Memory B cell (primary cell): ENCODE results near the gene LPIN1.
"Not testable (repeated sequence)": the region's sequence is repeated elsewhere in the genome, so short reads cannot be mapped to it uniquely, and the experiment has no call there.

Experiments
- ATAC-seq: fragments of 150-1000 bp; cut with Tn5 transposase; 2 replicates; pipeline ENCODE4 v1.10.0; 2021; ENCODE audit warnings: low read depth, mild to moderate bottlenecking, moderate library complexity
- DNase-seq, 2 donors: peaks; one replicate each; pipeline ENCODE4 v3.0.0; 2022; ENCODE audit warnings: low spot score in 2 of 2
- H3K27ac Mint-ChIP-seq: one replicate; pipeline ENCODE4 v1.8.0; 2022; ENCODE audit warnings: mild to moderate bottlenecking, moderate library complexity, mixed read lengths
- H3K27me3 Mint-ChIP-seq: one replicate; pipeline ENCODE4 v1.8.0; 2022; ENCODE audit warnings: mixed read lengths
- H3K36me3 Mint-ChIP-seq: one replicate; pipeline ENCODE4 v1.8.0; 2022; ENCODE audit warnings: mild to moderate bottlenecking, mixed read lengths
- H3K4me1 Mint-ChIP-seq: one replicate; pipeline ENCODE4 v1.8.0; 2022; ENCODE audit warnings: mixed read lengths
- H3K4me3 Mint-ChIP-seq: one replicate; pipeline ENCODE4 v1.8.0; 2022; ENCODE audit warnings: mild to moderate bottlenecking, moderate library complexity, mixed read lengths
- H3K9me3 Mint-ChIP-seq: one replicate; pipeline ENCODE4 v1.8.0; 2022; ENCODE audit warnings: mixed read lengths

LPIN1 gene

GRCh38 chr2:11753886-11754699 is 7.7 kb downstream of the LPIN1 start:
- DNase-seq, result peak in 1 of 2 donors; percentile 55
- peak overlapping the region; percentile 88 for H3K27ac Mint-ChIP-seq
- no peaks in the 10 kb centered on the region for H3K9me3 Mint-ChIP-seq
- H3K27me3 Mint-ChIP-seq, result no peaks in the 10 kb centered on the region
- peak; percentile 36 for ATAC-seq
- peaks cover 54% of the 10 kb centered on the region for H3K4me1 Mint-ChIP-seq
- H3K4me3 Mint-ChIP-seq, result peak overlapping the region; percentile 78
- peaks cover 2% of the 10 kb centered on the region for H3K36me3 Mint-ChIP-seq

- no peak for ATAC-seq
- no peak overlapping the region for H3K4me3 Mint-ChIP-seq
- H3K27ac Mint-ChIP-seq, result peak overlapping the region; percentile 88
- H3K36me3 Mint-ChIP-seq, result peaks cover 2% of the 10 kb centered on the region
- peaks cover 49% of the 10 kb centered on the region for H3K4me1 Mint-ChIP-seq
- DNase-seq, result no peak
- H3K9me3 Mint-ChIP-seq, result no peaks in the 10 kb centered on the region
- H3K27me3 Mint-ChIP-seq, result no peaks in the 10 kb centered on the region
Observed at GRCh38 chr2:11754700-11755015, 8.2 kb downstream of the LPIN1 start.

GRCh38 chr2:11757101-11757500 is 10.7 kb downstream of the LPIN1 start:
- no peak for ATAC-seq
- H3K27me3 Mint-ChIP-seq, result no peaks in the 10 kb centered on the region
- H3K4me3 Mint-ChIP-seq, result no peak overlapping the region
- no peaks in the 10 kb centered on the region for H3K9me3 Mint-ChIP-seq
- H3K4me1 Mint-ChIP-seq, result peaks cover 43% of the 10 kb centered on the region
- no peak for DNase-seq
- no peak overlapping the region for H3K27ac Mint-ChIP-seq
- H3K36me3 Mint-ChIP-seq, result peaks cover 2% of the 10 kb centered on the region

GRCh38 chr2:11758187-11758586 is 11.8 kb downstream of the LPIN1 start:
- no peak for DNase-seq
- Mint-ChIP-seq H3K27ac (no peak overlapping the region), H3K4me3 (no peak overlapping the region)

GRCh38 chr2:11758647-11759046 is 12.2 kb downstream of the LPIN1 start:
- Mint-ChIP-seq H3K36me3 (peaks cover 7% of the 10 kb centered on the region), H3K4me3 (no peak overlapping the region), H3K4me1 (peaks cover 45% of the 10 kb centered on the region), H3K27me3 (no peaks in the 10 kb centered on the region), H3K27ac (no peak overlapping the region), H3K9me3 (no peaks in the 10 kb centered on the region)
- no peak for ATAC-seq
- no peak for DNase-seq

More at GRCh38 chr2:11758187-11758586, 11.8 kb downstream of the LPIN1 start:
- H3K36me3 Mint-ChIP-seq, result peaks cover 6% of the 10 kb centered on the region
- no peaks in the 10 kb centered on the region for H3K9me3 Mint-ChIP-seq
- no peaks in the 10 kb centered on the region for H3K27me3 Mint-ChIP-seq
- no peak for ATAC-seq
- peaks cover 45% of the 10 kb centered on the region for H3K4me1 Mint-ChIP-seq

- not testable (repeated sequence) for ATAC-seq, DNase-seq
Observed at GRCh38 chr2:11759182-11759975, 12.9 kb downstream of the LPIN1 start.

GRCh38 chr2:11761259-11761658 is 14.8 kb downstream of the LPIN1 start:
- H3K4me3 Mint-ChIP-seq, result no peak overlapping the region
- H3K27ac Mint-ChIP-seq, result no peak overlapping the region
- H3K4me1 Mint-ChIP-seq, result peaks cover 31% of the 10 kb centered on the region
- H3K9me3 Mint-ChIP-seq, result no peaks in the 10 kb centered on the region
- no peaks in the 10 kb centered on the region for H3K27me3 Mint-ChIP-seq
- H3K36me3 Mint-ChIP-seq, result peaks cover 21% of the 10 kb centered on the region
- ATAC-seq (no peak), DNase-seq (no peak)

More at GRCh38 chr2:11759182-11759975, 12.9 kb downstream of the LPIN1 start:
- H3K36me3 Mint-ChIP-seq, H3K9me3 Mint-ChIP-seq, H3K27me3 Mint-ChIP-seq, H3K27ac Mint-ChIP-seq, H3K4me3 Mint-ChIP-seq: not testable (repeated sequence)
- peaks cover 39% of the 10 kb centered on the region for H3K4me1 Mint-ChIP-seq

- H3K36me3 Mint-ChIP-seq, result peaks cover 26% of the 10 kb centered on the region
- no peak overlapping the region for H3K27ac Mint-ChIP-seq
Observed at GRCh38 chr2:11762031-11762430, 15.6 kb downstream of the LPIN1 start.

GRCh38 chr2:11762799-11763461 is 16.5 kb downstream of the LPIN1 start:
- DNase-seq, result no peak
- peaks cover 23% of the 10 kb centered on the region for H3K4me1 Mint-ChIP-seq
- no peaks in the 10 kb centered on the region for H3K9me3 Mint-ChIP-seq
- no peaks in the 10 kb centered on the region for H3K27me3 Mint-ChIP-seq
- H3K27ac Mint-ChIP-seq, result no peak overlapping the region
- no peak for ATAC-seq
- H3K4me3 Mint-ChIP-seq, result no peak overlapping the region
- H3K36me3 Mint-ChIP-seq, result peaks cover 32% of the 10 kb centered on the region

More at GRCh38 chr2:11762031-11762430, 15.6 kb downstream of the LPIN1 start:
- Mint-ChIP-seq H3K4me1 (peaks cover 29% of the 10 kb centered on the region), H3K27me3 (no peaks in the 10 kb centered on the region), H3K9me3 (no peaks in the 10 kb centered on the region), H3K4me3 (no peak overlapping the region)
- ATAC-seq (no peak), DNase-seq (no peak)

- Mint-ChIP-seq H3K4me1 (peaks cover 18% of the 10 kb centered on the region), H3K27ac (no peak overlapping the region), H3K9me3 (no peaks in the 10 kb centered on the region), H3K36me3 (peaks cover 35% of the 10 kb centered on the region), H3K27me3 (no peaks in the 10 kb centered on the region), H3K4me3 (no peak overlapping the region)
- no peak for ATAC-seq
- no peak for DNase-seq
Observed at GRCh38 chr2:11764359-11764758, 17.9 kb downstream of the LPIN1 start.

- no peaks in the 10 kb centered on the region for H3K27me3 Mint-ChIP-seq
- H3K4me1 Mint-ChIP-seq, result peaks cover 18% of the 10 kb centered on the region
- no peak overlapping the region for H3K27ac Mint-ChIP-seq
- H3K9me3 Mint-ChIP-seq, result no peaks in the 10 kb centered on the region
- H3K4me3 Mint-ChIP-seq, result no peak overlapping the region
- DNase-seq, result no peak
- H3K36me3 Mint-ChIP-seq, result peaks cover 35% of the 10 kb centered on the region
- ATAC-seq, result no peak
Observed at GRCh38 chr2:11764920-11765319, 18.5 kb downstream of the LPIN1 start.

GRCh38 chr2:11765501-11765900 is 19.1 kb downstream of the LPIN1 start:
- Mint-ChIP-seq H3K27me3 (no peaks in the 10 kb centered on the region), H3K4me3 (no peak overlapping the region), H3K36me3 (peaks cover 37% of the 10 kb centered on the region), H3K4me1 (peaks cover 18% of the 10 kb centered on the region), H3K27ac (no peak overlapping the region), H3K9me3 (no peaks in the 10 kb centered on the region)
- no peak for ATAC-seq
- no peak for DNase-seq

- no peak overlapping the region for H3K4me3 Mint-ChIP-seq
- no peak for DNase-seq
- no peak overlapping the region for H3K27ac Mint-ChIP-seq
- ATAC-seq, result no peak
- H3K27me3 Mint-ChIP-seq, result no peaks in the 10 kb centered on the region
- H3K36me3 Mint-ChIP-seq, result peaks cover 39% of the 10 kb centered on the region
- H3K9me3 Mint-ChIP-seq, result no peaks in the 10 kb centered on the region
- peaks cover 18% of the 10 kb centered on the region for H3K4me1 Mint-ChIP-seq
Observed at GRCh38 chr2:11766016-11766415, 19.6 kb downstream of the LPIN1 start.

- Mint-ChIP-seq H3K36me3 (peaks cover 45% of the 10 kb centered on the region), H3K4me3 (no peak overlapping the region), H3K27me3 (no peaks in the 10 kb centered on the region), H3K4me1 (peaks cover 8% of the 10 kb centered on the region), H3K9me3 (no peaks in the 10 kb centered on the region), H3K27ac (peak overlapping the region; percentile 4)
- DNase-seq (no peak), ATAC-seq (no peak)
Observed at GRCh38 chr2:11767779-11768178, 21.3 kb downstream of the LPIN1 start.
